Mesendoderm (in vitro differentiated cells): ENCODE results near the gene MPI.
A peak's percentile ranks its signal among the peaks of the same experiment; 100 is the strongest.

ENCODE experiments used
- DNase-seq: peaks from one replicate; pipeline ENCODE4 v3.0.0; 2013
- H2AK5ac ChIP-seq: 2 replicates; pipeline ENCODE4 v1.6.1; 2013; ENCODE audit warnings: low read length, inconsistent platforms
- H2BK120ac ChIP-seq: 2 replicates; pipeline ENCODE4 v1.6.1; 2013; ENCODE audit warnings: low read depth, mild to moderate bottlenecking, low read length, moderate library complexity, mixed read lengths
- H2BK15ac ChIP-seq: replicated peaks from 2 replicates; pipeline ENCODE4 v1.6.1; 2013; ENCODE audit warnings: low read depth, mild to moderate bottlenecking, moderate library complexity
- H2BK5ac ChIP-seq: 2 replicates; pipeline ENCODE4 v1.6.1; 2013; ENCODE audit warnings: low read length, inconsistent platforms
- H3K18ac ChIP-seq: 2 replicates; pipeline ENCODE4 v1.6.1; 2013; ENCODE audit warnings: mild to moderate bottlenecking, low read length, mixed read lengths
- H3K23ac ChIP-seq: one replicate; pipeline ENCODE4 v1.6.1; 2013; ENCODE audit warnings: low read length
- H3K27ac ChIP-seq: 2 replicates; pipeline ENCODE4 v1.5.1; 2013; ENCODE audit warnings: low read depth, mild to moderate bottlenecking, inconsistent platforms, low read length, moderate library complexity
- H3K27me3 ChIP-seq: 2 replicates; pipeline ENCODE4 v1.6.1; 2013; ENCODE audit warnings: low read length, control low read depth, mild to moderate bottlenecking, inconsistent platforms; ENCODE audit not compliant: insufficient read depth, poor library complexity
- H3K36me3 ChIP-seq: 2 replicates; pipeline ENCODE4 v1.6.1; 2013; ENCODE audit warnings: low read length, inconsistent platforms; ENCODE audit not compliant: control insufficient read depth, insufficient read depth
- H3K4ac ChIP-seq: one replicate; pipeline ENCODE4 v1.6.1; 2013; ENCODE audit warnings: low read depth, mild to moderate bottlenecking, low read length, moderate library complexity
- H3K4me1 ChIP-seq: 2 replicates; pipeline ENCODE4 v1.6.1; 2013; ENCODE audit warnings: low read depth, low read length, inconsistent platforms; ENCODE audit not compliant: control insufficient read depth
- H3K4me2 ChIP-seq: 2 replicates; pipeline ENCODE4 v1.6.1; 2013; ENCODE audit warnings: low read length
- H3K4me3 ChIP-seq: 2 replicates; pipeline ENCODE4 v1.5.1; 2013; ENCODE audit warnings: mild to moderate bottlenecking, low read length
- H3K56ac ChIP-seq: one replicate; pipeline ENCODE4 v1.6.1; 2013; ENCODE audit warnings: low read length
- H3K79me1 ChIP-seq: 2 replicates; pipeline ENCODE4 v1.6.1; 2013; ENCODE audit warnings: low read length, inconsistent platforms
- H3K79me2 ChIP-seq: 2 replicates; pipeline ENCODE4 v1.6.1; 2013; ENCODE audit warnings: mild to moderate bottlenecking, low read length; ENCODE audit not compliant: control insufficient read depth, insufficient read depth
- H3K9ac ChIP-seq: 2 replicates; pipeline ENCODE4 v1.6.1; 2013; ENCODE audit warnings: low read length, inconsistent platforms
- H4K5ac ChIP-seq: one replicate; pipeline ENCODE4 v1.6.1; 2013; ENCODE audit warnings: low read length
- H4K8ac ChIP-seq: one replicate; pipeline ENCODE4 v1.6.1; 2013; ENCODE audit warnings: low read depth, mild to moderate bottlenecking, control low read depth, low read length, moderate library complexity
- WGBS: extraction: QIAGEN DNeasy Blood & Tissue Kit; methylation state at CpG from one replicate; pipeline ENCODE4 v1.1.7; 2013; ENCODE audit warnings: low lambda C conversion rate, missing lambda C conversion rate; ENCODE audit not compliant: insufficient coverage; ENCODE audit errors: extremely low coverage; 5-methylcytosine and 5-hydroxymethylcytosine counted together

MPI gene

DNA sequence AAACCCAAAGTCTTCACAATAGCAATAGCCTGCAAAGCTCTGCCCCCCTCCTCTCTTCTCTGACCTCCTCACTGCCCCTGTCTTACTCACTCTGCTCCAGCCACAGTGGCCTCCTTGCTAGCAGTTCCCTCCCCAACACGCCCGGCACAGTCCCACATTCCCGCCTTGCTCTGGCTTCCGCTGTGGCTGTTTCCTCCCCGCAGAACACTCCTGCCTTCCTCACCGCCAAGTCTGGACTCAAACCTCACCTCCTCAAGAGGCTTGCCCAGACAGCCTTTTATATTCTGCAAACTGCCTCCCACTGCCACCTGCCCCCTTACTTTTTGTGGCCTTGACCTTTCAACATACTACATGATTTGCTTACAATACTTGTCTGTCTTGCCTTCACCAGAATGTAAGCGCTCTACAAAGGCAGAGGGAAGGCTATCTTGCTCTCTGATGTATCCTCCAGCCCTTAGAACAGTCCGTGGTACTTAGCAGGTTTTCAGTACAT is 406 bp upstream of the MPI start:
- Histone ChIP-seq H3K4ac (no peak overlapping the region), H2BK15ac (no peak overlapping the region), H3K4me3 (peak overlapping the region; percentile 47), H3K18ac (no peak overlapping the region), H2BK5ac (no peak overlapping the region), H2BK120ac (no peak overlapping the region), H3K79me2 (no peaks in the 10 kb centered on the region), H3K9ac (peak overlapping the region; percentile 75), H3K36me3 (peaks cover 2% of the 10 kb centered on the region), H3K27ac (no peak overlapping the region), H4K5ac (no peak overlapping the region), H3K23ac (no peak overlapping the region), H4K8ac (no peak overlapping the region), H3K56ac (peak overlapping the region; percentile 90), H3K4me2 (peak overlapping the region; percentile 81), H3K27me3 (no peaks in the 10 kb centered on the region), H2AK5ac (no peak overlapping the region), H3K4me1 (peaks cover 5% of the 10 kb centered on the region), H3K79me1 (no peaks in the 10 kb centered on the region)
- no CpG with 5 or more reads among the region's 8 CpGs for WGBS
- peak; percentile 67 for DNase-seq

DNA sequence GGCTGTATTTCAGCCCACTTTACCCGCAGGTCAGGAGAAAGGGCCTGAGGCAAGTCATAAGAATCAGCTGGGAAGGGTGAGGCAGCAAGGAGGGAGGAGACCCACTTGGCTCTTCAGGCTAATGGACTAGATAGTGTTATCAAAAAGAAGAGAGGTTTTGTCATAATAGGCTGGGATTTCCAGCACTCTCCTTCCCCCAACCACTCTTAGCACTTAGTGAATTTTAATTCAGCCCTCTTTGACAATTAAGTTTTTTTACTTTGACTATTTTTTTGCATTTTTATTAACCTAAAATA is 771 bp downstream of the MPI start:
- H3K27me3 ChIP-seq = no peaks in the 10 kb centered on the region
- no peak overlapping the region for H4K5ac ChIP-seq
- peaks cover 5% of the 10 kb centered on the region for H3K4me1 ChIP-seq
- H2BK15ac ChIP-seq = no peak overlapping the region
- H3K79me1 ChIP-seq = no peaks in the 10 kb centered on the region
- peak overlapping the region; percentile 94 for H3K4me2 ChIP-seq
- H3K56ac ChIP-seq = peak overlapping the region; percentile 98
- no peak overlapping the region for H4K8ac ChIP-seq
- no peak overlapping the region for H3K27ac ChIP-seq
- H2BK120ac ChIP-seq = no peak overlapping the region
- H3K23ac ChIP-seq = no peak overlapping the region
- DNase-seq = peak; percentile 40
- H2BK5ac ChIP-seq = no peak overlapping the region
- no peak overlapping the region for H3K18ac ChIP-seq
- no peaks in the 10 kb centered on the region for H3K79me2 ChIP-seq
- H3K36me3 ChIP-seq = peaks cover 2% of the 10 kb centered on the region
- H2AK5ac ChIP-seq = no peak overlapping the region
- peak overlapping the region; percentile 94 for H3K9ac ChIP-seq
- no CpG with 5 or more reads among the region's 1 CpG for WGBS
- no peak overlapping the region for H3K4ac ChIP-seq
- H3K4me3 ChIP-seq = peak overlapping the region; percentile 92

DNA sequence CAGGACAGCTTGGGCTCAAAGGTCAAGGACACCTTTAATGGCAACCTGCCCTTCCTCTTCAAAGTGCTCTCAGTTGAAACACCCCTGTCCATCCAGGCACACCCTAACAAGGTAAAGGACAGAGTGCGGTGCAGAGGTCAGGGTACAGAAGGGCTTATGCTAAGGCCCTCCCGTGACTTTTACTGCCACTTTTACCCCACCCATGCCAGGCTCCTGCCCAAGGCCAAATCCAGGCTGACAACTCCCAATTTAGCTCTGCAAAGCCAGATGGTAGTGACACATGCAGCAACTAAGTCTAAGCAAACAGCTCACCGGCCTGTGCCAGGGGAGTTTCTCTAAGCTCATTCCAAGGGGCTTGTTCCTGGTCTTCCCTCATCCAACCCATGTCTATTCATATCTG is 1.6 kb downstream of the MPI start:
- no peak overlapping the region for H3K4ac ChIP-seq
- no peak overlapping the region for H3K18ac ChIP-seq
- H2BK5ac ChIP-seq = no peak overlapping the region
- no peak overlapping the region for H3K4me3 ChIP-seq
- H3K36me3 ChIP-seq = peaks cover 2% of the 10 kb centered on the region
- H3K27me3 ChIP-seq = no peaks in the 10 kb centered on the region
- H2BK120ac ChIP-seq = no peak overlapping the region
- H2AK5ac ChIP-seq = no peak overlapping the region
- no peaks in the 10 kb centered on the region for H3K79me2 ChIP-seq
- H3K9ac ChIP-seq = no peak overlapping the region
- peaks cover 5% of the 10 kb centered on the region for H3K4me1 ChIP-seq
- no CpG with 5 or more reads among the region's 3 CpGs for WGBS
- no peak overlapping the region for H3K23ac ChIP-seq
- no peaks in the 10 kb centered on the region for H3K79me1 ChIP-seq
- no peak overlapping the region for H4K5ac ChIP-seq
- H2BK15ac ChIP-seq = no peak overlapping the region
- H3K27ac ChIP-seq = no peak overlapping the region
- no peak overlapping the region for H4K8ac ChIP-seq
- H3K56ac ChIP-seq = no peak overlapping the region
- DNase-seq = no peak
- H3K4me2 ChIP-seq = no peak overlapping the region

DNA sequence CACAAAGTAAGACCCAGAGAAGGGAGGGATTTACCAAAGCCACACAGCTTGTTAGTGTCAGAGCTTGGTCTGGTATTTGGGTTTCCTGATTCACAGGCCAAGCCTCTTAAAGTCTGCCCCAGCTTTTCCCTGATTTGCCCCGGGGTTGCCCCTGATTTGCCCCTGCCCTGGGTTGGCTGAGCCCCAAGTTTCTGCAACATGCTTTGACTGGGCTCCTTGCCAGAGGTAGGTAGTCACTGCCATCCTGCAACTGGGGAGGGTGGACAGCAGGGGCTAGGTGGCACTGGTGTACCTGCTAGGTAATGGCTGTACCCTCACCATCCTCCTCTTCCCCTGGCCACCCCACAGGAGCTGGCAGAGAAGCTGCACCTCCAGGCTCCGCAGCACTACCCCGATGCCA is 2.5 kb downstream of the MPI start:
- H2BK120ac ChIP-seq = no peak overlapping the region
- H3K4ac ChIP-seq = no peak overlapping the region
- H3K4me2 ChIP-seq = no peak overlapping the region
- H3K56ac ChIP-seq = no peak overlapping the region
- no peaks in the 10 kb centered on the region for H3K79me2 ChIP-seq
- no peak overlapping the region for H4K8ac ChIP-seq
- no peak overlapping the region for H2BK15ac ChIP-seq
- H3K27ac ChIP-seq = no peak overlapping the region
- H3K36me3 ChIP-seq = peaks cover 2% of the 10 kb centered on the region
- H3K4me1 ChIP-seq = peaks cover 5% of the 10 kb centered on the region
- no peaks in the 10 kb centered on the region for H3K27me3 ChIP-seq
- H2AK5ac ChIP-seq = no peak overlapping the region
- H3K4me3 ChIP-seq = no peak overlapping the region
- H3K18ac ChIP-seq = no peak overlapping the region
- no peak overlapping the region for H4K5ac ChIP-seq
- no peak overlapping the region for H3K23ac ChIP-seq
- H2BK5ac ChIP-seq = no peak overlapping the region
- no peak for DNase-seq
- H3K9ac ChIP-seq = no peak overlapping the region
- H3K79me1 ChIP-seq = no peaks in the 10 kb centered on the region
- no CpG with 5 or more reads among the region's 3 CpGs for WGBS

DNA sequence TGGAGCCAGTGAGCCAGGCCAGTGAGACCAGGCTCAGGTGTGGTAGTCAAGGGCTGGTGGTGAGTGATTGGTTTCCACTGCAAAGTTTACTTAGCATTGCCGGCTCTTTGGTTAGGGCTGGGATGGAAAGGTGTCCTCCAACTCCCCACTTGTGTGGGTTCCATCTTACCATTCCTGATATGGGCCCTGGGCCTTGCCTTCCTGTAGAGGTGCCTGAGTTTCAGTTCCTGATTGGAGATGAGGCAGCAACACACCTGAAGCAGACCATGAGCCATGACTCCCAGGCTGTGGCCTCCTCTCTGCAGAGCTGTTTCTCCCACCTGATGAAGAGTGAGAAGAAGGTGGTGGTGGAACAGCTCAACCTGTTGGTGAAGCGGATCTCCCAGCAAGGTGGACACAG is 3.1 kb downstream of the MPI start:
- no peak overlapping the region for H3K18ac ChIP-seq
- no peak overlapping the region for H4K8ac ChIP-seq
- H3K4ac ChIP-seq = no peak overlapping the region
- no peak overlapping the region for H4K5ac ChIP-seq
- no peak overlapping the region for H3K23ac ChIP-seq
- no peak for DNase-seq
- no peak overlapping the region for H2BK5ac ChIP-seq
- no peak overlapping the region for H3K4me2 ChIP-seq
- H3K9ac ChIP-seq = no peak overlapping the region
- no CpG with 5 or more reads among the region's 2 CpGs for WGBS
- no peak overlapping the region for H2AK5ac ChIP-seq
- H3K79me2 ChIP-seq = no peaks in the 10 kb centered on the region
- no peak overlapping the region for H3K4me3 ChIP-seq
- no peak overlapping the region for H2BK15ac ChIP-seq
- H3K27me3 ChIP-seq = no peaks in the 10 kb centered on the region
- peaks cover 5% of the 10 kb centered on the region for H3K4me1 ChIP-seq
- no peak overlapping the region for H3K27ac ChIP-seq
- no peaks in the 10 kb centered on the region for H3K79me1 ChIP-seq
- H3K36me3 ChIP-seq = peaks cover 2% of the 10 kb centered on the region
- H3K56ac ChIP-seq = no peak overlapping the region
- H2BK120ac ChIP-seq = no peak overlapping the region

DNA sequence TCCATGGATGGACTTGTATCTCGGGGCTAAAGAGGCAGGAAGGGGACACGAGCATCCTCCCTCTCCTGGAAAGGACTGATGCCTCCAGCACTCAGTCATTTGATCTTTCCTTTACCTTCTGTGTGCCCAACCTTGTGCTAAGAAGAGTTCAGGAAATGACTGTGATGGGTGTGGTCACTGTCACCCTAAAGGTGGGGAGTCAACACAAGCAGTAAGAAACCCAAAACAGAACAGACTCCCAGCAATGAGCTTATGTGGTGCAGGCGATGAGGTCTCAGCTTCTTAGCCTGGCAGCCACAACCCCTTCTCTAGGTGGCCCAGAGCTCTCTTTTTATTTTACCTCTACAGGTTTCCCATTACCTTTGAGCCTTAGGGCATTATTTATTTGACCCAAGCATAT is 3.8 kb downstream of the MPI start:
- Histone ChIP-seq H4K8ac (no peak overlapping the region), H2BK15ac (no peak overlapping the region), H3K79me1 (no peaks in the 10 kb centered on the region), H4K5ac (no peak overlapping the region), H3K79me2 (no peaks in the 10 kb centered on the region), H3K9ac (no peak overlapping the region), H3K23ac (no peak overlapping the region), H2BK5ac (no peak overlapping the region), H3K4me3 (no peak overlapping the region), H3K4ac (no peak overlapping the region), H3K27ac (no peak overlapping the region), H3K4me1 (peaks cover 5% of the 10 kb centered on the region), H2BK120ac (no peak overlapping the region), H2AK5ac (no peak overlapping the region), H3K56ac (no peak overlapping the region), H3K27me3 (no peaks in the 10 kb centered on the region), H3K36me3 (peaks cover 2% of the 10 kb centered on the region), H3K18ac (no peak overlapping the region), H3K4me2 (no peak overlapping the region)
- no CpG with 5 or more reads among the region's 3 CpGs for WGBS
- no peak for DNase-seq
